H9 (cell line): ENCODE data around the gene RNU6-9. TPM values are rescaled to one million over a fixed set of nuclear protein-coding genes. Genes with fewer than 3 reads are reported as not detected.
"Not testable (repeated sequence)": the region's sequence is repeated elsewhere in the genome, so short reads cannot be mapped to it uniquely, and the experiment has no call there.

Source experiments
- DNase-seq: peaks from one replicate; pipeline ENCODE4 v3.0.0-alpha.2; 2017
- H2AFZ ChIP-seq: one replicate; pipeline ENCODE4 v1.6.1; 2013; ENCODE audit warnings: mild to moderate bottlenecking, low read length, control low read depth, moderate library complexity
- H2AK5ac ChIP-seq: 2 replicates; pipeline ENCODE4 v1.6.1; 2013; ENCODE audit warnings: low read length, control low read depth, mixed read lengths; ENCODE audit not compliant: insufficient read length
- H2BK120ac ChIP-seq: one replicate; pipeline ENCODE4 v1.6.1; 2013; ENCODE audit warnings: low read depth, mild to moderate bottlenecking, low read length, control low read depth, inconsistent platforms; ENCODE audit not compliant: poor library complexity, severe bottlenecking
- H2BK12ac ChIP-seq: 2 replicates; pipeline ENCODE4 v1.6.1; 2013; ENCODE audit warnings: low read length, control low read depth, mixed read lengths, low read depth; ENCODE audit not compliant: insufficient read length
- H2BK15ac ChIP-seq: 2 replicates; pipeline ENCODE4 v1.6.1; 2013; ENCODE audit warnings: low read depth, low read length, control low read depth
- H2BK20ac ChIP-seq: one replicate; pipeline ENCODE4 v1.6.1; 2013; ENCODE audit warnings: low read depth, mild to moderate bottlenecking, low read length, control low read depth, inconsistent platforms; ENCODE audit not compliant: poor library complexity, severe bottlenecking
- H2BK5ac ChIP-seq: 2 replicates; pipeline ENCODE4 v1.6.1; 2013; ENCODE audit warnings: low read length, control low read depth, mixed read lengths; ENCODE audit not compliant: insufficient read length
- H3K14ac ChIP-seq: 2 replicates; pipeline ENCODE4 v1.6.1; 2013; ENCODE audit warnings: low read length, control low read depth; ENCODE audit not compliant: insufficient read depth
- H3K18ac ChIP-seq: 2 replicates; pipeline ENCODE4 v1.6.1; 2013; ENCODE audit warnings: low read depth, mild to moderate bottlenecking, mixed read lengths, low read length, control low read depth; ENCODE audit not compliant: insufficient read length
- H3K23ac ChIP-seq: 2 replicates; pipeline ENCODE4 v1.6.1; 2013; ENCODE audit warnings: low read length, control low read depth, mixed read lengths, low read depth; ENCODE audit not compliant: insufficient read length
- H3K23me2 ChIP-seq: 2 replicates; pipeline ENCODE4 v1.6.1; 2013; ENCODE audit warnings: low read depth, mild to moderate bottlenecking, mixed read lengths, low read length, control low read depth; ENCODE audit not compliant: insufficient read length, poor library complexity, severe bottlenecking
- H3K27ac ChIP-seq: 2 replicates; pipeline ENCODE4 v1.5.1; 2013; ENCODE audit warnings: low read length, control low read depth, mixed read lengths, low read depth; ENCODE audit not compliant: insufficient read length
- H3K27me3 ChIP-seq: 2 replicates; pipeline ENCODE4 v1.6.1; 2013; ENCODE audit warnings: low read length, control low read depth, inconsistent platforms; ENCODE audit not compliant: insufficient read depth
- H3K4ac ChIP-seq: 2 replicates; pipeline ENCODE4 v1.6.1; 2013; ENCODE audit warnings: low read depth, mild to moderate bottlenecking, control low read depth, inconsistent platforms, low read length, moderate library complexity
- H3K4me1 ChIP-seq: 2 replicates; pipeline ENCODE4 v1.6.1; 2013; ENCODE audit warnings: low read length, control low read depth, inconsistent platforms; ENCODE audit not compliant: insufficient read depth
- H3K4me2 ChIP-seq: 2 replicates; pipeline ENCODE4 v1.6.1; 2013; ENCODE audit warnings: low read length, control low read depth, mixed read lengths; ENCODE audit not compliant: insufficient read length, insufficient read depth
- H3K56ac ChIP-seq: 2 replicates; pipeline ENCODE4 v1.6.1; 2013; ENCODE audit warnings: low read depth, mild to moderate bottlenecking, mixed read lengths, low read length, control low read depth; ENCODE audit not compliant: insufficient read length
- H3K79me1 ChIP-seq: 2 replicates; pipeline ENCODE4 v1.6.1; 2013; ENCODE audit warnings: low read depth, mild to moderate bottlenecking, moderate library complexity, low read length, control low read depth, inconsistent platforms; ENCODE audit not compliant: insufficient read depth, poor library complexity, severe bottlenecking
- H3K79me2 ChIP-seq: 2 replicates; pipeline ENCODE4 v1.6.1; 2013; ENCODE audit warnings: low read length, control low read depth, inconsistent platforms; ENCODE audit not compliant: insufficient read depth
- H3K9ac ChIP-seq: 2 replicates; pipeline ENCODE4 v1.6.1; 2013; ENCODE audit warnings: low read length, control low read depth, mixed read lengths; ENCODE audit not compliant: insufficient read length; ENCODE audit errors: extremely low read depth
- H3K9me3 ChIP-seq: one replicate; pipeline ENCODE4 v1.6.1; 2013; ENCODE audit warnings: low read depth, low read length, inconsistent platforms; ENCODE audit not compliant: control insufficient read depth
- H3T11ph ChIP-seq: one replicate; pipeline ENCODE4 v1.6.1; 2013; ENCODE audit warnings: mild to moderate bottlenecking, low read length, control low read depth, inconsistent platforms
- H4K20me1 ChIP-seq: one replicate; pipeline ENCODE4 v1.6.1; 2013; ENCODE audit not compliant: control insufficient read depth, insufficient read length, insufficient read depth
- H4K5ac ChIP-seq: 2 replicates; pipeline ENCODE4 v1.6.1; 2013; ENCODE audit warnings: low read depth, mild to moderate bottlenecking, mixed read lengths, low read length, control low read depth; ENCODE audit not compliant: insufficient read length
- H4K8ac ChIP-seq: replicated peaks from 2 replicates; pipeline ENCODE4 v1.6.1; 2013; ENCODE audit warnings: low read length, control low read depth, mixed read lengths, low read depth; ENCODE audit not compliant: insufficient read length
- H4K91ac ChIP-seq: 2 replicates; pipeline ENCODE4 v1.6.1; 2013; ENCODE audit warnings: low read depth, mild to moderate bottlenecking, moderate library complexity, mixed read lengths, low read length, control low read depth; ENCODE audit not compliant: insufficient read length
- H3K27ac Mint-ChIP-seq, 3 experiments: 2 replicates in 2 of 3; 3 replicates in 1 of 3; pipeline ENCODE4 v1.8.0; 2020 to 2021; ENCODE audit warnings: mixed read lengths in 3 of 3, mild to moderate bottlenecking in 1 of 3, moderate library complexity in 1 of 3
- H3K27me3 Mint-ChIP-seq: 2 replicates; pipeline ENCODE4 v1.8.0; 2021; ENCODE audit warnings: low read depth, mild to moderate bottlenecking, moderate library complexity, mixed read lengths
- H3K36me3 Mint-ChIP-seq, 3 experiments: 2 replicates in 2 of 3; 3 replicates in 1 of 3; pipeline ENCODE4 v1.8.0; 2020 to 2021; ENCODE audit warnings: low read depth in 3 of 3, mixed read lengths in 3 of 3; ENCODE audit not compliant: insufficient read depth in 1 of 3
- H3K4me1 Mint-ChIP-seq, 2 experiments: 2 replicates each; pipeline ENCODE4 v1.8.0; 2020; ENCODE audit warnings: mixed read lengths in 2 of 2
- H3K4me3 Mint-ChIP-seq, 2 experiments: 2 replicates in 1 of 2; 3 replicates in 1 of 2; pipeline ENCODE4 v1.8.0; 2020 to 2021; ENCODE audit warnings: mild to moderate bottlenecking in 2 of 2, mixed read lengths in 2 of 2, moderate library complexity in 1 of 2
- H3K9me3 Mint-ChIP-seq, 2 experiments: 2 replicates in 1 of 2; 3 replicates in 1 of 2; pipeline ENCODE4 v1.8.0; 2020; ENCODE audit warnings: mild to moderate bottlenecking in 2 of 2, mixed read lengths in 2 of 2, moderate library complexity in 1 of 2
- WGBS: extraction: QIAGEN DNeasy Blood & Tissue Kit; methylation state at CpG from one replicate; pipeline ENCODE4 v1.1.7; 2013; ENCODE audit warnings: missing lambda C conversion rate, low lambda C conversion rate, mixed read lengths; ENCODE audit not compliant: insufficient read length; ENCODE audit errors: extremely low coverage; 5-methylcytosine and 5-hydroxymethylcytosine counted together
- total RNA-seq: library from RNA; stranded (reverse); gene quantifications from 2 replicates; pipeline ENCODE4 v1.2.1, GENCODE V29; 2021
- TF ChIP-seq, protein P1 (sequence below): fragments of 200-600 bp; sonication (generic); conservative IDR thresholded peaks from 3 replicates; pipeline ENCODE4 v1.8.0; 2021; ENCODE audit warnings: antibody characterized with exemption, mild to moderate bottlenecking

Gene RNU6-9
- total RNA-seq, 1 experiment from 2014 or later: not detected

DNA sequence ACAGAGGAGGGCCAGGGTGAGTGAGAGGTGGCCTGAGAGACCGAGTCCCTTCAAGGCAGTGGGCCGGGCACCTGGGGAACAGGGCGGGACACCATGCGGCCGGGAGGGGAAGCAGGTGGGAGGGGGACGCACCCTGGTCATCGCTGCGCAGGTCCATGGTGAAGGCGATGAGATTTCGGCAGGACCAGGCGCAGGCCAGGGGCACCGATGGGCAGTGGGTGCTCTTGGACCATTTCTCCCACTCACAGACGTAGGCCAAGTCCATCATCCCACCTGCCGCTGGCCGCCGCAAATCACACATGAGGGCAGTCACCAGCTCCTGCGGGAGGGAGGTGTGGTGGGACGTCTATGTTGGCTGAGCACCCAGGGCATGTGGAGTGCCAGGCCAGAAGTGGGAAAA, 2.5 kb upstream of the RNU6-9 start:
- Mint-ChIP-seq H3K4me1 (peaks cover 3 to 6% of the 10 kb centered on the region in 2 experiments; a peak in 3 of 4 replicates), H3K4me3 (peak overlapping the region; percentile 50 to 71), H3K27me3 (peaks cover 4% of the 10 kb centered on the region; the same call in 1 of the 2 replicates), H3K27ac (no peak overlapping the region), H3K36me3 (peaks cover 0 to 30% (median 22%) of the 10 kb centered on the region in 3 experiments; a peak in 6 of 7 replicates), H3K9me3 (no peaks in the 10 kb centered on the region; a peak in 1 of 5 replicates)
- WGBS: no CpG with 5 or more reads among the region's 18 CpGs
- no peak for DNase-seq
- TF ChIP-seq, protein P1, sequence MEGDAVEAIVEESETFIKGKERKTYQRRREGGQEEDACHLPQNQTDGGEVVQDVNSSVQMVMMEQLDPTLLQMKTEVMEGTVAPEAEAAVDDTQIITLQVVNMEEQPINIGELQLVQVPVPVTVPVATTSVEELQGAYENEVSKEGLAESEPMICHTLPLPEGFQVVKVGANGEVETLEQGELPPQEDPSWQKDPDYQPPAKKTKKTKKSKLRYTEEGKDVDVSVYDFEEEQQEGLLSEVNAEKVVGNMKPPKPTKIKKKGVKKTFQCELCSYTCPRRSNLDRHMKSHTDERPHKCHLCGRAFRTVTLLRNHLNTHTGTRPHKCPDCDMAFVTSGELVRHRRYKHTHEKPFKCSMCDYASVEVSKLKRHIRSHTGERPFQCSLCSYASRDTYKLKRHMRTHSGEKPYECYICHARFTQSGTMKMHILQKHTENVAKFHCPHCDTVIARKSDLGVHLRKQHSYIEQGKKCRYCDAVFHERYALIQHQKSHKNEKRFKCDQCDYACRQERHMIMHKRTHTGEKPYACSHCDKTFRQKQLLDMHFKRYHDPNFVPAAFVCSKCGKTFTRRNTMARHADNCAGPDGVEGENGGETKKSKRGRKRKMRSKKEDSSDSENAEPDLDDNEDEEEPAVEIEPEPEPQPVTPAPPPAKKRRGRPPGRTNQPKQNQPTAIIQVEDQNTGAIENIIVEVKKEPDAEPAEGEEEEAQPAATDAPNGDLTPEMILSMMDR: no peak
- Histone ChIP-seq H2AFZ (no peak overlapping the region), H2BK20ac (no peak overlapping the region), H3K14ac (no peak overlapping the region), H3T11ph (no peak overlapping the region), H4K20me1 (peaks cover 2% of the 10 kb centered on the region), H2AK5ac (no peak overlapping the region), H4K5ac (no peak overlapping the region), H3K4me2 (no peak overlapping the region), H3K27me3 (no peaks in the 10 kb centered on the region), H3K9ac (no peak overlapping the region), H2BK120ac (no peak overlapping the region), H2BK12ac (no peak overlapping the region), H3K27ac (no peak overlapping the region), H4K8ac (no peak overlapping the region), H2BK5ac (no peak overlapping the region), H3K9me3 (no peaks in the 10 kb centered on the region), H3K23me2 (peaks cover 4% of the 10 kb centered on the region), H3K56ac (no peak overlapping the region), H3K4me1 (no peaks in the 10 kb centered on the region), H3K4ac (no peak overlapping the region), H3K79me2 (no peaks in the 10 kb centered on the region; the same call in 1 of the 2 replicates), H2BK15ac (no peak overlapping the region), H3K79me1 (no peaks in the 10 kb centered on the region), H4K91ac (no peak overlapping the region), H3K18ac (no peak overlapping the region), H3K23ac (no peak overlapping the region)

DNA sequence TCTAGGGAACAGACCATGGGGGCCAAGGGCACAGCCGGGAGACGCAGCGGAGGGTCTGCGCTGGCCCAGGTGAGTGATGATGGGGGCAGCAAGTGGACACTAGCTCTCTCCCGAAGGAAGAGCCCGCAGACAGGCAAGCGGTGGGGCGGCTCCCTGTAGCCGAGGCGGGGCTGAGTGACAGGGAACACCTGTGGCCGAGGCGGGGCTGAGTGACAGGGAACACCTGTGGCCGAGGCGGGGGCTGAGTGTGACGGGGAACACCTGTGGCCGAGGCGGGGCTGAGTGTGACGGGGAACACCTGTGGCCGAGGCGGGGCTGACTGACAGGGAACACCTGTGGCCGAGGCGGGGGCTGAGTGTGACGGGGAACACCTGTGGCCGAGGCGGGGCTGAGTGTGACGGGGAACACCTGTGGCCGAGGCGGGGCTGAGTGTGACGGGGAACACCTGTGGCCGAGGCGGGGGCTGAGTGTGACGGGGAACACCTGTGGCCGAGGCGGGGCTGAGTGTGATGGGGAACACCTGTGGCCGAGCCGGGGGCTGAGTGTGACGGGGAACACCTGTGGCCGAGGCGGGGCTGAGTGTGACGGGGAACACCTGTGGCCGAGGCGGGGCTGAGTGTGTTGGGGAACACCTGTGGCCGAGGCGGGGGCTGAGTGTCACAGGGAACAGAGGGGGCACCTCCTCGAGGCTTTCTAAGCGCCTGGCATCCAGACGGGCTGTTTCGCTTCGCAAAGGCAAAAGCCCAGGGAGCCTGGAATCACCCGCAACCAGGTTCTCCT, 1.7 kb upstream of the RNU6-9 start:
- not testable (repeated sequence) for H3K4me1 ChIP-seq, H3K27ac ChIP-seq, H3K4ac ChIP-seq, H3K23me2 ChIP-seq, H3K27ac Mint-ChIP-seq, H3K79me1 ChIP-seq, H3K79me2 ChIP-seq, H2BK15ac ChIP-seq, H3K27me3 ChIP-seq, H3K23ac ChIP-seq, H3K14ac ChIP-seq, H2AK5ac ChIP-seq, H2BK20ac ChIP-seq, H2AFZ ChIP-seq, H3K9me3 Mint-ChIP-seq, H3K4me1 Mint-ChIP-seq, DNase-seq, H4K91ac ChIP-seq, H3K18ac ChIP-seq, H3K27me3 Mint-ChIP-seq, H3K9me3 ChIP-seq, H4K5ac ChIP-seq, H2BK5ac ChIP-seq, H3T11ph ChIP-seq, H2BK120ac ChIP-seq, H2BK12ac ChIP-seq, H4K8ac ChIP-seq, H4K20me1 ChIP-seq, H3K56ac ChIP-seq, H3K9ac ChIP-seq
- H3K4me3 Mint-ChIP-seq: peak overlapping the region; percentile 76 to 90
- no CpG with 5 or more reads among the region's 50 CpGs for WGBS
- H3K4me2 ChIP-seq: peak overlapping the region; percentile 56
- H3K36me3 Mint-ChIP-seq: peaks cover 0 to 34% (median 26%) of the 10 kb centered on the region in 3 experiments; a peak in 6 of 7 replicates
